IMR-90 (cell line): ENCODE results near the gene NTM. TPM values are rescaled to one million over a fixed set of nuclear protein-coding genes. Genes with fewer than 3 reads are reported as not detected.

Experiments used
- ATAC-seq: fragments of 200-7000 bp; cut with Tn5 transposase; 2 replicates; pipeline ENCODE4 v1.9.1; 2020; ENCODE audit warnings: low read depth, mild to moderate bottlenecking, moderate library complexity
- BruUV-seq: library from RNA; stranded (reverse); fragments of 400-500 nt; replicated peaks from 2 replicates; lab custom pipeline; 2021; lab: Mats Ljungman, UMichigan
- CTCF ChIA-PET: fragments of 300-600 bp; formaldehyde crosslinking; extraction: SDS; loops from one replicate; lab custom pipeline; 2021; ENCODE audit warnings: antibody characterized with exemption; lab: Yijun Ruan, JAX
- POLR2A ChIA-PET: fragments of 300-600 bp; sonication (Branson Sonifier 250); formaldehyde crosslinking; loops from one replicate; lab custom pipeline; 2022; ENCODE audit warnings: antibody characterized with exemption; ENCODE audit not compliant: unreplicated experiment; lab: Charles Lee
- DNase-seq: peaks from one replicate; pipeline ENCODE4 v3.0.0; 2013
- H2AFZ ChIP-seq: replicated peaks from 2 replicates; pipeline ENCODE3; 2013; ENCODE audit warnings: low read length, mild to moderate bottlenecking; ENCODE audit not compliant: poor library complexity
- H2AK5ac ChIP-seq: 2 replicates; pipeline ENCODE4 v1.6.1; 2013; ENCODE audit warnings: low read depth, low read length, inconsistent platforms
- H2AK9ac ChIP-seq: replicated peaks from 2 replicates; pipeline ENCODE3; 2013; ENCODE audit warnings: mild to moderate bottlenecking, low read depth, low read length, moderate library complexity; ENCODE audit not compliant: poor library complexity
- H2BK120ac ChIP-seq: 2 replicates; pipeline ENCODE4 v1.6.1; 2013; ENCODE audit warnings: low read depth, low read length, inconsistent platforms
- H2BK15ac ChIP-seq: 3 replicates; pipeline ENCODE4 v1.6.1; 2013; ENCODE audit warnings: low read depth, low read length, inconsistent platforms
- H2BK20ac ChIP-seq: 2 replicates; pipeline ENCODE4 v1.6.1; 2013; ENCODE audit warnings: low read depth, mild to moderate bottlenecking, inconsistent platforms, low read length, moderate library complexity
- H2BK5ac ChIP-seq: 2 replicates; pipeline ENCODE4 v1.6.1; 2013; ENCODE audit warnings: mild to moderate bottlenecking, low read depth, low read length, inconsistent platforms; ENCODE audit not compliant: poor library complexity, severe bottlenecking
- H3K14ac ChIP-seq: replicated peaks from 2 replicates; pipeline ENCODE4 v1.6.1; 2013; ENCODE audit warnings: low read depth, low read length, inconsistent platforms
- H3K18ac ChIP-seq: 2 replicates; pipeline ENCODE4 v1.6.1; 2013; ENCODE audit warnings: low read depth, low read length, control low read depth
- H3K23ac ChIP-seq: 2 replicates; pipeline ENCODE4 v1.6.1; 2013; ENCODE audit warnings: low read depth, low read length, inconsistent platforms
- H3K27ac ChIP-seq: 2 replicates; pipeline ENCODE4 v1.5.1; 2013; ENCODE audit warnings: mild to moderate bottlenecking, control low read depth, low read length; ENCODE audit not compliant: insufficient read depth
- H3K27me3 ChIP-seq: 2 replicates; pipeline ENCODE4 v1.6.1; 2013; ENCODE audit warnings: low read length; ENCODE audit not compliant: control insufficient read depth, insufficient read depth
- H3K36me3 ChIP-seq: 2 replicates; pipeline ENCODE4 v1.6.1; 2013; ENCODE audit warnings: low read length, mixed read lengths; ENCODE audit not compliant: control insufficient read depth, insufficient read depth
- H3K4ac ChIP-seq: 2 replicates; pipeline ENCODE4 v1.6.1; 2013; ENCODE audit warnings: low read depth, low read length, inconsistent platforms
- H3K4me1 ChIP-seq: 2 replicates; pipeline ENCODE4 v1.6.1; 2013; ENCODE audit warnings: low read length, mixed read lengths; ENCODE audit not compliant: control insufficient read depth, insufficient read depth
- H3K4me2 ChIP-seq: 2 replicates; pipeline ENCODE4 v1.6.1; 2013; ENCODE audit warnings: low read depth, mild to moderate bottlenecking, control low read depth, low read length, moderate library complexity
- H3K4me3 ChIP-seq: 2 replicates; pipeline ENCODE4 v1.5.1; 2013; ENCODE audit warnings: low read depth, mild to moderate bottlenecking, control low read depth, low read length, moderate library complexity; ENCODE audit not compliant: insufficient read depth
- H3K56ac ChIP-seq: 2 replicates; pipeline ENCODE4 v1.6.1; 2013; ENCODE audit warnings: low read length, inconsistent platforms; ENCODE audit not compliant: insufficient read depth; ENCODE audit errors: extremely low read depth
- H3K79me1 ChIP-seq, 2 experiments: 2 replicates each; pipeline ENCODE4 v1.6.1; 2013; ENCODE audit warnings: low read length in 2 of 2, inconsistent platforms in 1 of 2, low read depth in 1 of 2
- H3K9ac ChIP-seq: 2 replicates; pipeline ENCODE4 v1.6.1; 2013; ENCODE audit warnings: low read depth, low read length, control low read depth
- H3K9me1 ChIP-seq: 2 replicates; pipeline ENCODE4 v1.6.1; 2013; ENCODE audit warnings: low read length, inconsistent platforms; ENCODE audit not compliant: insufficient read depth
- H3K9me3 ChIP-seq: 2 replicates; pipeline ENCODE4 v1.6.1; 2013; ENCODE audit warnings: low read length; ENCODE audit not compliant: control insufficient read depth, insufficient read depth
- H4K20me1 ChIP-seq: 2 replicates; pipeline ENCODE4 v1.6.1; 2013; ENCODE audit warnings: low read length, inconsistent platforms; ENCODE audit not compliant: insufficient read depth
- H4K5ac ChIP-seq: 2 replicates; pipeline ENCODE4 v1.6.1; 2013; ENCODE audit warnings: mild to moderate bottlenecking, low read depth, low read length, control low read depth
- H4K8ac ChIP-seq, 2 experiments: 2 replicates each; pipeline ENCODE4 v1.6.1; 2013; ENCODE audit warnings: low read depth in 2 of 2, low read length in 2 of 2, control low read depth in 1 of 2, inconsistent platforms in 1 of 2
- H4K91ac ChIP-seq: 2 replicates; pipeline ENCODE4 v1.6.1; 2013; ENCODE audit warnings: low read depth, low read length, inconsistent platforms; ENCODE audit not compliant: insufficient read depth
- CEBPB ChIP-seq: IDR thresholded peaks from 2 replicates; pipeline ENCODE4 v1.6.1; 2012; ENCODE audit warnings: low read depth, low read length, improper control_type of control experiment
- ELK1 ChIP-seq: fragments of 150-350 bp; IDR thresholded peaks from 2 replicates; pipeline ENCODE4 v1.6.1; 2016; ENCODE audit warnings: low read depth, mild to moderate bottlenecking, low read length, moderate library complexity, borderline replicate concordance
- FOS ChIP-seq: fragments of 150-350 bp; IDR thresholded peaks from 2 replicates; pipeline ENCODE4 v1.6.1; 2016; ENCODE audit warnings: low read depth, low read length
- MAFK ChIP-seq: IDR thresholded peaks from 2 replicates; pipeline ENCODE4 v1.6.1; 2012; ENCODE audit warnings: low read depth, low read length, improper control_type of control experiment
- MAZ ChIP-seq: IDR thresholded peaks from 2 replicates; pipeline ENCODE4 v1.6.1; 2012; ENCODE audit warnings: low read depth, mild to moderate bottlenecking, low read length, improper control_type of control experiment, moderate library complexity, borderline replicate concordance
- MXI1 ChIP-seq: IDR thresholded peaks from 2 replicates; pipeline ENCODE4 v1.6.1; 2012; ENCODE audit warnings: low read depth, mild to moderate bottlenecking, low read length, moderate library complexity, borderline replicate concordance
- RCOR1 ChIP-seq: IDR thresholded peaks from 2 replicates; pipeline ENCODE4 v1.6.1; 2012; ENCODE audit warnings: mild to moderate bottlenecking, low read length, improper control_type of control experiment; ENCODE audit not compliant: insufficient replicate concordance
- WGBS, 2 experiments: methylation state at CpG; one replicate each; pipeline versions ENCODE4 v1.1.5 to v1.1.7; 2013; ENCODE audit warnings: missing lambda C conversion rate in 2 of 2; ENCODE audit not compliant: insufficient read length in 1 of 2; ENCODE audit errors: extremely low coverage in 2 of 2; 5-methylcytosine and 5-hydroxymethylcytosine counted together
- dilution Hi-C: fragments of 300-500 bp; cut with HindIII; formaldehyde crosslinking; loops from one replicate; pipeline ENCODE4 v1.14.3; 2018; ENCODE audit warnings: low sequenced_read_pairs; ENCODE audit not compliant: unreplicated experiment
- in situ Hi-C: fragments of 300-500 bp; cut with MboI; formaldehyde crosslinking; loops from 3 replicates; pipeline ENCODE4 v1.14.3; 2019; ENCODE audit warnings: low sequenced_read_pairs, inconsistent platforms, mixed read lengths
- intact Hi-C: fragments of 100-400 bp; cut with micrococcal nuclease; formaldehyde crosslinking; loops from 2 replicates; pipeline ENCODE4 v1.10.0; 2022
- polyA plus RNA-seq, 3 experiments: library from polyadenylated mRNA; depleted of rRNA; stranded (reverse); fragments of >200 nt; gene quantifications; 2 replicates each; pipeline ENCODE4 v1.2.3, GENCODE V29; 2012; ENCODE audit warnings: low replicate concordance in 1 of 3
- total RNA-seq: library from RNA; depleted of rRNA; stranded (reverse); fragments of >200 nt; gene quantifications from 2 replicates; pipeline ENCODE4 v1.2.3, GENCODE V29; 2012
- TF ChIP-seq, protein P1 (sequence below): fragments of 150-350 bp; IDR thresholded peaks from 2 replicates; pipeline ENCODE4 v1.6.1; 2017; ENCODE audit warnings: mild to moderate bottlenecking, antibody characterized with exemption, low read length, low read depth
- TF ChIP-seq, protein P2 (sequence below): conservative IDR thresholded peaks from 2 replicates; pipeline ENCODE4 v1.5.1; 2012; ENCODE audit warnings: mild to moderate bottlenecking, low read depth, low read length, improper control_type of control experiment

NTM gene
- total and polyA plus RNA-seq, 2 of the 4 experiments (the other 2 are of a cell fraction): 19.5 to 25.5 TPM

DNA sequence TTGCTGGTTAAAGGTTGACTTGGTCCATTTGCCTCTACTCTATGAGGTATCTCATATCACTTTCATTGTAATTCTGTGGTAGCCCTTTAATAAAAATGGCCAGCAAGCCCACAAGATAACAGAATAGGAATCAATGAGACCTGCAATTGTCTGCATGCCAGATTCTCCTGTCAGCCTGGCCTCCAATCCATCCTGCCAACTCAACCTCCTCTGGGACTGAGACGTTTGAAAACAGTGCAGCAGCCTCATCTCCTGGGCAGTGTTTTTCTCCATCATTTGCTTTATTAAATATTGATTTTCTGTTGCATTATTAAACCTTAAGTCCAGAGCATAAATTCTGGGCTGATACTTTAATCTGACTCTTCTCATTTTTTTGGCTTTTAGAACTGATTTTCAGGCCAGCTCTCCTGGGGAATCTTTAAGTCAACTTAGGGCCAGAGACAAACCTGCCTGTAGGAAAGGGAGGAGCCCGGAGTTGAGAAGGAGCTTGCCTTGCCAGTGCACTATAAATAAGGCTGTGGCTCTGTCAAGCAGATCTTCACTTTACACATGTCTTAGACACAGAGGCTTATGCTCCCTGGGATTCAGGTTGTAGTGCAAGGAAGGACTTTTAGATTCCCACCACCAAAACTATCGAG is 798.0 kb downstream of the NTM start:
- Histone ChIP-seq H3K4ac (no peak overlapping the region), H3K27me3 (no peaks in the 10 kb centered on the region), H3K14ac (no peak overlapping the region), H4K91ac (no peak overlapping the region), H4K5ac (no peak overlapping the region), H3K36me3 (no peaks in the 10 kb centered on the region), H2BK120ac (no peak overlapping the region), H2AK9ac (no peak overlapping the region), H3K79me1 (peaks cover 0 to 3% of the 10 kb centered on the region in 2 experiments; a peak in 1 of 4 replicates), H3K4me2 (no peak overlapping the region), H2BK15ac (no peak overlapping the region), H3K23ac (no peak overlapping the region), H2AFZ (no peak overlapping the region), H2BK5ac (no peak overlapping the region), H3K18ac (no peak overlapping the region), H3K9me3 (no peaks in the 10 kb centered on the region), H2BK20ac (no peak overlapping the region), H4K20me1 (no peaks in the 10 kb centered on the region), H2AK5ac (no peak overlapping the region), H3K56ac (no peak overlapping the region), H3K4me1 (no peaks in the 10 kb centered on the region), H4K8ac (no peak overlapping the region), H3K27ac (no peak overlapping the region), H3K9ac (no peak overlapping the region), H3K4me3 (no peak overlapping the region), H3K9me1 (peaks cover under 1% of the 10 kb centered on the region; the same call in 1 of the 2 replicates)
- WGBS, 2 experiments: no CpG with 5 or more reads among the region's 3 CpGs
- CTCF ChIA-PET: no interaction called here
- no TSS peak for BruUV-seq
- no peak for ATAC-seq
- POLR2A ChIA-PET: no interaction called here
- intact Hi-C loops (no loop called here), in situ Hi-C loops (no loop called here), dilution Hi-C loops (no loop called here)
- TF ChIP-seq MXI1 (no peak), RCOR1 (no peak), ELK1 (no peak), FOS (no peak), MAZ (no peak), MAFK (no peak), CEBPB (no peak)
- TF ChIP-seq, protein P1, sequence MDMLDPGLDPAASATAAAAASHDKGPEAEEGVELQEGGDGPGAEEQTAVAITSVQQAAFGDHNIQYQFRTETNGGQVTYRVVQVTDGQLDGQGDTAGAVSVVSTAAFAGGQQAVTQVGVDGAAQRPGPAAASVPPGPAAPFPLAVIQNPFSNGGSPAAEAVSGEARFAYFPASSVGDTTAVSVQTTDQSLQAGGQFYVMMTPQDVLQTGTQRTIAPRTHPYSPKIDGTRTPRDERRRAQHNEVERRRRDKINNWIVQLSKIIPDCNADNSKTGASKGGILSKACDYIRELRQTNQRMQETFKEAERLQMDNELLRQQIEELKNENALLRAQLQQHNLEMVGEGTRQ: no peak
- TF ChIP-seq, protein P2, sequence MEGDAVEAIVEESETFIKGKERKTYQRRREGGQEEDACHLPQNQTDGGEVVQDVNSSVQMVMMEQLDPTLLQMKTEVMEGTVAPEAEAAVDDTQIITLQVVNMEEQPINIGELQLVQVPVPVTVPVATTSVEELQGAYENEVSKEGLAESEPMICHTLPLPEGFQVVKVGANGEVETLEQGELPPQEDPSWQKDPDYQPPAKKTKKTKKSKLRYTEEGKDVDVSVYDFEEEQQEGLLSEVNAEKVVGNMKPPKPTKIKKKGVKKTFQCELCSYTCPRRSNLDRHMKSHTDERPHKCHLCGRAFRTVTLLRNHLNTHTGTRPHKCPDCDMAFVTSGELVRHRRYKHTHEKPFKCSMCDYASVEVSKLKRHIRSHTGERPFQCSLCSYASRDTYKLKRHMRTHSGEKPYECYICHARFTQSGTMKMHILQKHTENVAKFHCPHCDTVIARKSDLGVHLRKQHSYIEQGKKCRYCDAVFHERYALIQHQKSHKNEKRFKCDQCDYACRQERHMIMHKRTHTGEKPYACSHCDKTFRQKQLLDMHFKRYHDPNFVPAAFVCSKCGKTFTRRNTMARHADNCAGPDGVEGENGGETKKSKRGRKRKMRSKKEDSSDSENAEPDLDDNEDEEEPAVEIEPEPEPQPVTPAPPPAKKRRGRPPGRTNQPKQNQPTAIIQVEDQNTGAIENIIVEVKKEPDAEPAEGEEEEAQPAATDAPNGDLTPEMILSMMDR: no peak
- no peak for DNase-seq
